CMK (cell line): Measurements from ENCODE around the gene NBPF1.
"Not testable (repeated sequence)": the region's sequence is repeated elsewhere in the genome, so short reads cannot be mapped to it uniquely, and the experiment has no call there.

Source experiments
- DNase-seq: peaks from one replicate; pipeline ENCODE4 v3.0.0-alpha.2; 2010; ENCODE audit warnings: low read depth

Gene NBPF1

DNA sequence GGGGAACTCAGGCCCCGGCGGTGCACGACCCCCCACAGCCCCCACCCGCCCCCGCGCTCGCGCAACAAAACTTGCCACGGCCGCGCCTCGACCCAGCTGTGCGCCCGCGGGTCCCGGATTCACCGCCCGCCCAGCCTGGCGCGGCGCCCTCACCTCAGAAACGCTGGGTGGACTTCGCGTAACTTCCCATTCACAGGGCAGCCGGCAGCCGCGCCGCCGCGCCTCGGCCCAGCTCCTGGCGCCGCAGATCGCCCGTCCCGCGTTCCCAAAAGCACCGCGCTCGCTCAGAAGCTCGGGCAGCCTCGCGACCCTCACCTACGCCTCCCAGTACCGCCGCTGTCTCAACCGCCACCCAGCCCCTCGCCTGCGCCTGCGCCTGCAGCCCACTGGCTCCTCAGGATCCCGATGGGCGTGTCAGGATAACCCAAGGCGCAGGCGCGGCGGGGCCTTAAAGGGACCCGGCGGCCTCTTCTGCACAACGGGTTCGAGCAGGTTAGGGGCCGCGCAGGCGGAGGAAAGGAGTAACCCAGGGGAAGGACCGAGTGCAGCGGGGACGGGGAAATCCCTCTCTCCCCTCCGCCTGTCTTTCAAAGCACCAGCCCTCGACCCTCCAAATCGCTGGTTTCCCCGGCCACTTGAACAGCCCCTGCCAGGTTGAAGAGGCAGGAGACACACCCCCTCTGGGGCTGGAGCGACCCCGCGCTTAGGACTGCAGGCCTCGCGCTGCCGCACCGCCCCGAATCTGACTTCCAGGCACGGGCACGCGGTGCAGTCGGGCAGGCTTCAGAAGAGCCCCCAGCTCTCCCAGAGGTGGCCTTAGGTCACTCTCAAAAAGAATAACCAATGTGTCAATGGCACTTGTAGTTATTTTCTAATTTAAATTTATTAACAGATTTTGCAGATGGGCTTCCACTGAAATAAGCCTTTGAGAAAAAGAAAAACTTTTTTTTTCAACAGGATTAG is at the start of gene NBPF1:
Gene NBPF1 (minus strand): TSS at position 380 of the 963 bp plus-strand sequence.
- peak; percentile 99 for DNase-seq

DNA sequence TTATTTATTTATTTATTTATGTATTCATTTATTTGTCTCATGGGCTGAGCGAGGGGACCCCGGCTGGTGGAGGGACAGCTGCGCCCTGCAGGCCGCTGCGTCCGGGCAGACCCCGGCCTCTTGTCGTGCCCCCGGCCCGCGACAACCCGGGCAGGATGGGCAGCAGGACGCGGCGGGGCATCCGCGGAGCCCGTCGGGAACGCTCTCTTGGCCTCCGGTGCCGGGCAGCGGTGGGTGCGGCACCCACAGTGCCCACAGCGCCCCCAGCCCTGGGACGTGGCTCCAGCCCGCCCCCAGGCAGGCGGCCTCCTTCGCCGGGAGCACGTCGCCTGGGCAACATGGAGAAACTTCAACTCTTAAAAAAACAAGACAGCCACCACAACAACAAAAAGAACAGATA is 44.9 kb upstream of the NBPF1 start:
- not testable (repeated sequence) for DNase-seq

DNA sequence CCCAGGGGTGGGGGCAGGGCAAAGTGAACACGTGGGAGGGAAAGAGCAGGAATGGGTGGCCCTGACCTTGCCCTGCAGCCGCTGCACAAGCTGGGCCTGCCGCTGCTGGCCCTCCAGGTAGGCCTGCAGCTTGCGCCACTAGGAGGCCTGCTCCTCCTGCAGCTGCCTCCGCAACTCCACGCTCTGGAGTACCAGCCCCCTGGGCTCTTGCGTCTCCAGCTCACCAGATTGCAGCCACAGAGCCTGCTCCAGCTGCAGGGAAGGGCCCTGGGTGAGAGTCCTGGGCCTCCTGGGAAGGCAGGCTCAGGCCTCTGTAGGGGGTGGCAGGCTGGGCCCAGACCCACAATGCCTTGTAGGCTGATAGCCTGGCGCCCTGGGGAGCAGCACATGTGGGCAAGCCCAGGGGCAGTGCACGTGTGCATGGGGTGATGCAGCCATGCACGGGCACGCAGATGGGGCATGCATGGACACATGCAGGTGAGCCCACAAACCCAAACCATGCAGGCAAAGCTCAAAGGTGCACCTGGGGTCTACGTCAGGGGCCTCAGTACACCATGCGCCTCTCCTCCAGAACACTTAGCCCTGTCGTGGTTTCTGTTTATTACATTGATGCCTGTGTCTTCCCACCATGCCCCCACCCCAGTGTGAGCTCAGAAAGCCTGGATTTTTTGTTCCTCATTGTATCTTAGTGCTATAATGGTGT is 43.8 kb upstream of the NBPF1 start:
- not testable (repeated sequence) for DNase-seq

DNA sequence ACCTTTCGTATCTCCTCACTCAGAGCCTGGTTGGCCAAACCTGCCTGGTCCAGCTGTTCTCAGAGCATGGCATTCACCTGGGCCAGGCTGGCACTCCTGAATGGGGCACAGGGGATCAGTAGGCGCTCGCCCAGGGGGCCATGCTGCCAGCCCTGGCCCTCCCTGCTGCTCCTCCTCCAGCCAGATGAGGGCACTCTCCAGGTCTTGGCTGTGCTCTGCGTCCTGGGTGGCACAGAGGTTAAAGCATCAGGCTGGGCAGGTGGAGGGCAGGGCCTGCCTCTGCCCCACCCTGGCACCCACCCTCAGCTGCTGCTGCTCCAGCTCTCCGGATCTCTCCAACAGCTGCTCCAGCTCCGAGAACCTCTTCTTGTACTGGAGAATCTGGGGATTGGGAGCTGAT is 43.2 kb upstream of the NBPF1 start:
- not testable (repeated sequence) for DNase-seq

DNA sequence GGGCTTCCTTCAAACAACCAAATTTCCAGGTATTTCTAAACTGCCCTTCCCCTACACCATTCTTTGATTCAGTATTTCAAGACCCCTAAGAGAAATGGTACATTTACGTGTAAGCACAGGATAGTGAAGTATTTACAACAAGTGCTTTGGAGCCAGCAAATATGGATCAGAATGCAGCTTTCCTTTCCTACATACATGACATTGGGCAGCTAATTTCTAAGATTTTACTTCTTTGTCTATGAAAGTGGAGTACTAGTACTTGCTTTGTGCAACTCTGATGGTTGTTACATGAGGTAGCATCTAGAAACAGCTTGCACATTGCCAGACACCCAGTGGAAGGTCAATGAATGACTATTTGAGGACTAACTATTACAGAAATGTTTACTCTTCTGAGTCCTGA is 38.2 kb upstream of the NBPF1 start:
- DNase-seq, result not testable (repeated sequence)

DNA sequence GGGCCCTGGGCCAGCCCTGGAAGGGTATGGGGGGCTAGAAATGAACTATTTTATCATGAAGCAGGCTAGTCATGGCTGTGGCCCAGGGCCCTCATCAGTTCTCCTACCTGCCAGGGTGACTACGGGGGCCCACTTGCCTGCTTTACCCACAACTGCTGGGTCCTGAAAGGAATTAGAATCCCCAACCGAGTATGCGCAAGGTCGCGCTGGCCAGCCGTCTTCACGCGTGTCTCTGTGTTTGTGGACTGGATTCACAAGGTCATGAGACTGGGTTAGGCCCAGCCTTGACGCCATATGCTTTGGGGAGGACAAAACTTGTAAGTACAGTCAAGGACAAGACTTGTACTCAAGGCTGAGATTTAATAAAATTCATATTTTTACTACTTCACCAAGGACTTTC is 36.6 kb upstream of the NBPF1 start:
- not testable (repeated sequence) for DNase-seq

DNA sequence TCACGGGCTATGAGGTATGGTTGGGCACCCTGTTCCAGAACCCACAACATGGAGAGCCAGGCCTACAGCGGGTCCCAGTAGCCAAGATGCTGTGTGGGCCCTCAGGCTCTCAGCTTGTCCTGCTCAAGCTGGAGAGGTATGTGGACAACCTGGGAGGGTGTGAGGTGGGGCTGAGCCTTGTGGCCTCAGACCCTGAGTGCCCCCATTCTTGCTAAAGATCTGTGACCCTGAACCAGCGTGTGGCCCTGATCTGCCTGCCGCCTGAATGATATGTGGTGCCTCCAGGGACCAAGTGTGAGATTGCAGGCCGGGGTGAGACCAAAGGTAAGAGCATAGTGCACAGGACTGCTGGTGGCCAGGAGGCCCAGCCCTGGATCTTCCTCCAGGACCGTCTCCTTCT is 36.0 kb upstream of the NBPF1 start:
- DNase-seq, result not testable (repeated sequence)

DNA sequence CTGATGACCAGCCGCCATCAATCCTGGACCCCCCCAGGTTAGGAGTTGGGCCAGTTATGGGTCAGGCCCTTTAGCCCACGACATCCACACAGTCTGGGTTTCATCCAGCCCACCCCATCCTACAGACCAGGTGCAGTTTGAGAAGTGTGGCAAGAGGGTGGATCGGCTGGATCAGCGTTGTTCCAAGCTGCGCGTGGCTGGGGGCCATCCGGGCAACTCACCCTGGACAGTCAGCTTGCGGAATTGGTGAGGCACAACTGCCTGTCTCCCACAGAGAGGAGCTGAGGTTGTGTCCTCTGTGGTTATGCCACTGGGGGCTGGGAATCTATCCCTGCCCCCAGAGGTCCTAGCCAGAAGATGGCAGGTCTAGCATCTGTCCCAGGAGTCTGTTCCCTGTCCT is 35.4 kb upstream of the NBPF1 start:
- DNase-seq, result not testable (repeated sequence)

DNA sequence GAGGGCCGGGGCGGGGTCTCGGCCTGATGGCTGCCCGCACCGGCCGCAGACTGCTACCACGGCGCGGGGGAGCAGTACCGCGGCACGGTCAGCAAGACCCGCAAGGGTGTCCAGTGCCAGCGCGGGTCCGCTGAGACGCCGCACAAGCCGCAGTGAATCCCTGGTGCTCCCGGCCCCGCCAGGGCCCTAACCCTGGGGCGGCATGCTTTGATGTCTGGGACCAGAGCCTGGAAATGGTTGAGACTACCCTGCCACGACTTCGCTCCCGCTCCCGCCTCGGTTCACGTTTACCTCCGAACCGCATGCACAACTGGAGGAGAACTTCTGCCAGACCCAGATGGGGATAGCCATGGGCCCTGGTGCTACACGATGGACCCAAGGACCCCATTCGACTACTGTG is 34.9 kb upstream of the NBPF1 start:
- not testable (repeated sequence) for DNase-seq

DNA sequence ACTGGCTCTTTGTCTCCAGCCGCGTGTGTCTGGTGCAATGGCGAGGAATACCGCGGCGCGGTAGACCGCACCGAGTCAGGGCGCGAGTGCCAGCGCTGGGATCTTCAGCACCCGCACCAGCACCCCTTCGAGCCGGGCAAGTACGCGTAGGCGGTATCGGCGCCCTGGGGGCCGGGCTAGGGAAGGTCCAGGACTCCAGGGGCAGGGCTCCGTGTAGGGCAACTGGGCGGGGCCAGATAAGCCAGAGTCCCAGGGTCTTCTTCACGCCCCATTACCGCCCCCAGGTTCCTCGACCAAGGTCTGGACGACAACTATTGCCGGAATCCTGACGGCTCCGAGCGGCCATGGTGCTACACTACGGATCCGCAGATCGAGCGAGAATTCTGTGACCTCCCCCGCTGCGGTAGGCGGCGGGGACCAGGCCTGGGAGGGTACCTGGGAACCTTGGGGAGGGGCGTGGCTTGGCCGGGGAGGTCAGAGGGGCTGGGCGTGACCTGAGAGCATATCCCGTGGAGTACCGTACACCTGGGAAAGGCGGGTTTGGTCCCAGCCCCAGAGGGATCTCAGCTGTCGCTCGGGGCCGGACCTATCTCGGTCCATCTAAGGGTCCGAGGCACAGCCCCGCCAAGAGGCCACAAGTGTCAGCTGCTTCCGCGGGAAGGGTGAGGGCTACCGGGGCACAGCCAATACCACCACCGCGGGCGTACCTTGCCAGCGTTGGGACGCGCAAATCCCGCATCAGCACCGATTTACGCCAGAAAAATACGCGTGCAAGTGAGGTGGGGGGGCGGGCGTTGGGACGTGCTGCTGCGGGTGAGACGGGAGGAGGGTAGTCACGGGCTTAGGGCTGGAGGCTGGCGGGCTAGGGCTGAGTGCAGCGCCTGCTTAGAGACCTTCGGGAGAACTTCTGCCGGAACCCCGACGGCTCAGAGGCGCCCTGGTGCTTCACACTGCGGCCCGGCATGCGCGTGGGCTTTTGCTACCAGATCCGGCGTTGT is 34.1 kb upstream of the NBPF1 start:
- DNase-seq, result not testable (repeated sequence)

DNA sequence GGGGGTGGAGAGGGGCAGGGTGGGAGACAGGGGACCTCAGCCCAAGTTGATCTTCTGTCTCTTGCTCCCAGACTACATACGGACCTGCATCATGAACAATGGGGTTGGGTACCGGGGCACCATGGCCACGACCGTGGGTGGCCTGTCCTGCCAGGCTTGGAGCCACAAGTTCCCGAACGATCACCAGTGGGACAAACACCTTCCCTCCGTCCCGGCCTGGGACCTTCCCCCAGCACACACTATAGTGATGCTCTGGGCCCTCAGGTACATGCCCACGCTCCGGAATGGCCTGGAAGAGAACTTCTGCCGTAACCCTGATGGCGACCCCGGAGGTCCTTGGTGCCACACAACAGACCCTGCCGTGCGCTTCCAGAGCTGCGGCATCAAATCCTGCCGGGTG is 33.4 kb upstream of the NBPF1 start:
- DNase-seq, result not testable (repeated sequence)

DNA sequence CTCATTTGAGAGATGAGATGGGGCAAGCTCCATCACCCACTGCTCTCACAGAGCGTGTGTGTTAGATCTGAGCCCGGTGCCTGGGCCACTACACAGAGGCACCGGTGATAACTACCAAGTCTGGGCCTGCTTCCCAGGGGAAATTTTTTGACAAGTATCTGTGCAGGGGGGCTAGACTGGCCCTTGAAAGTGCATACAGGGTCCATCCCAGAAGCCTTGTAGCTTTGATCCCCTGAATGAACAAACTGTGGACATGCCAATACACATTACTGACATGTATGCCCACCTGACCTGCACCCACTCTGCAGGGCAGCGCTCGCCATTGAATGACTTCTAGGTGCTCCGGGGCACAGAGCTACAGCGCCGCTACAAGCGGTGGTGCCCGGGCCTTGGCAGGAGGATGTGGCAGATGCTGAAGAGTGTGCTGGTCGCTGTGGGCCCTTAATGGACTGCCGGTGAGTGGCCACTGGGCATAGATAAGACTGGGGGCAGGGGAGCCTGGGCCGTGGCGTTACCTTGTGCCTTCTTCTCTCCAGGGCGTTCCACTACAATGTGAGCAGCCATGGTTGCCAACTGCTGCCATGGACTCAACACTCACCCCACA is 32.8 kb upstream of the NBPF1 start:
- not testable (repeated sequence) for DNase-seq

DNA sequence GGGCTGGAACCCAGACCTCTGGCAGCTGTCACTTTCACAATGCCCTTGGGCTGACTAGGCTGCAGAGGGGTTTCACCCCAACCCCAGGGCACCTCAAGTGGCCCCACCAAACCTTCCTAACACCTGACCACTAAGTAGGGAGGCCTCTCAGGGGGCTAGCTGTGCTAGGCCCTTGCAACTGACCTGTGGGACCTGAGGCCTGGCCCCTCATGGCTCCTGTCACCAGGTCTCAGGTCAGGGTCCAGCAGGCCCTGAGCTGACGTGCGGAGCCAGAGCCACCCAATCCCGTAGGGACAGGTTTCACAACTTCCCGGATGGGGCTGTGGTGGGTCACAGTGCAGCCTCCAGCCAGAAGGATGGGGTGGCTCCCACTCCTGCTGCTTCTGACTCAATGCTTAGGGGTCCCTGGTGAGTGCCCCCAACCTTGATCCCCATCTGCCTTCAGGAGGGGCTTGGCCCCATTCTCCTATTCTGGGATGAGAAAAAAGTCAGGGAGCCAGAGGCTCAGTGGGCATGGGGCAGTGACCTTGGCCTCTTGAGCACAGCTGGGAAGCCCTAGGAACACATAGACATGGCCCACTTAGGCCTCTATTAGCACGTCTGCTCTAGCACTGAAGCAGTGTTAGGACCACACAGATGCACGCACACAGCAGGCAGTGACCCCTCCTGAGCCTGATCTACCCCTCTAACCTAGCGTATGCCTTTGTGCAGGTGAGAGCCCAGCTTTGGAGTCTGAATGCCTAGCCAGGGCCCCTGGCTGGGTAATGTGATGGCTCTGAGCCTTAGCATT is 32.1 kb upstream of the NBPF1 start:
- not testable (repeated sequence) for DNase-seq

DNA sequence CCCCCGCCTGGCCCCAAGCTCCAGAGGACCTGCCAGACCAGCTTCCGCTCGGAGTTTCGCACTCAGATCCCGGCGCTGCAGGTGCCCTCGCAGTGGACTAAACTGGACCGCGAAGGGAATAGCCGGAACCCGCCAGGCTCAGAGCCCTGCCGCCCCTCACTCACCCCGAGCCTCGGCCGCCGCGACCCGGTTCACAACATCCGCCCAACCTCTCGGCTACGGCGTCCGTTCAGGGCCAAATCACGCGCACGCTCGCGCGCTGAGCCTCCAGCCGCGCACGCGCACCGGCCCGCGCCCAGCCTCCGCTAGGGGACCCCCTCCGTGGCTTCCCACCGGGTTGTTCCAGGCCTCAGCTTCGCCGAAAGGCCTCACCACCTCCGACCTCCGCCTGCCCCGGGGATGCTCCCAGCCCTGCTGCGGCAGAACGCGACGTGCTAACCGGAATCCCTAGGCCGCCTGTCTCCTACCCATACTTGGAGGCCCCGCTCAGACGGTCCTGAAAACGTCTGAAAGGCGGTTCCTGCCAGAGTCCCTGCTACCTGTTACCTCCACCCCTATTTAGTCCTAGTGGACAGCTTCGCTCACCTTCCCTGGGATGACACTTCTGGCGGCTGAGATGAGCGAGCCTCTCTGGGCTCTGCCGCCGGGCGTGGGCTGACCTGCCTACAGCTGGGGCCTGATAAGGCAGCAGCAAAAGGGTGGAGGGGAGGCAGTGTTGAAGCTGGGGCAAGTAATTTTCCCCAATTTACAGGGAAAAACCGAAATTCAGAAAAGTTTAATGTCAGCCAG is 31.3 kb upstream of the NBPF1 start:
- peak; percentile 100 for DNase-seq

DNA sequence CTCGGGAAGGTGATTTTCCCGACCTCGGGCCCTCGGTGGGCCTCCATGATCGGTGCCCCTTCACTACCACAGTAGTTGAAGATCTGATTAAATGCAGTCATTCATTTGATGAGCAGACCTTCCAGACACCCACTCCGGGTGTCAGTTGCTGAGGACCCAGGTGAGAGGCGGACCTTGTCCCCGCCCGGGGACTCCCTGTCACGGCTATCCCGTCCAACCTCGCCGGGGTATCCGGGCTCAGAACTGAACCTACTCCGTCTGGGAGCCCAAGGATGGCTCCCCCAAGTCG is 30.8 kb upstream of the NBPF1 start:
- no peak for DNase-seq

DNA sequence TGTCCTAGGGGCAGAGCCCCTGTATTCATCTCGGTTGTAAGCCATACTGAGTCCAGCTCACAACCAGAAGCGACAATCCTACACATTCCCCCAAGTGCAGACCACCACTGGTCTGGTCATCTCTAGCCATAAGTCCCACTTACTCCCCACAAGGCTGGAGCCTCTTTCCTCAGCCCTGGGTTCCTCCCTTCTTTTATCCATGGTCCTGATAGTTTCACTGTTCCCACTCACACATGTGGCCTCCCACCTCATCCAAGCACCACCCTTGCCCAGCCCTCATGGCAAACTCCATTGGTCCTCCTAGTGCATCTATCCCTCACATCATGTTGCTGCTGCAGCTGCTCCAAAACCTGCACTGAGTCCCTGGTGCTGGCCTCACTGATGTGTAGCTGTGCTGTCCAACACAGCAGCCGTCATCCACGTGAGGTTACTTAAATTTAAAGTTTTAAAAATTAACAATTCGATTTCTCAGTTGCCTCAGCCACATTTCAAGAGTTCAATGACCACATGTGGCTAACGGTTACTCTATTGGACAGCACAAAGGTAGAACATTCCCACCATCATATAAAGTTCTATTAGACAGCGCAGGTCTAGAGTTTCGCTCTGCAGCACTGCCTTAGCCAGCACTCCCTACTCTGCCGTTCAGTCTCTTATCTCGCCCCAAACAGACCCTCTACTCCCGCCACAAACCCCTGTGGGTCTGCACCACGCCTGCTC is 30.3 kb upstream of the NBPF1 start:
- peak; percentile 70 for DNase-seq

DNA sequence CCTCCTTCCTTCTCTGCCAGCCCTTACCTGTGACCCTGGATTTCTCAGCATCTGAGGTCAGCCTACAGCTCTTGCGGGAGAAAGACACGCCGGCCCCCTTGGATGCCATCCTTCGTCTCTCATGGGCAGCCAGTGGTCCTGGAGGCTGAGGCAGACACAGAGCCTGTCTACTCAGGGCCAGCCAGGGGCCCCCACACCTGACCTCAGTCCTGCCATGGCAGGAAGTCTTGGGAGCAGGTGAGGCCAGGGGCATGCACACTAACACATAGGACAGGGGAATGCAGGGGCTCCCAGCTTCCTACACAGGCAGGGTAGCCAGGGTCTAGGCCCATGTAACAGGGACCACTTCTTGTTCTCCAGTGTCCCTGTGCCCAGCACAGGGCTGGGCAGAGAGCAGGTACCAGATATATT is 29.6 kb upstream of the NBPF1 start:
- DNase-seq, result not testable (repeated sequence)

DNA sequence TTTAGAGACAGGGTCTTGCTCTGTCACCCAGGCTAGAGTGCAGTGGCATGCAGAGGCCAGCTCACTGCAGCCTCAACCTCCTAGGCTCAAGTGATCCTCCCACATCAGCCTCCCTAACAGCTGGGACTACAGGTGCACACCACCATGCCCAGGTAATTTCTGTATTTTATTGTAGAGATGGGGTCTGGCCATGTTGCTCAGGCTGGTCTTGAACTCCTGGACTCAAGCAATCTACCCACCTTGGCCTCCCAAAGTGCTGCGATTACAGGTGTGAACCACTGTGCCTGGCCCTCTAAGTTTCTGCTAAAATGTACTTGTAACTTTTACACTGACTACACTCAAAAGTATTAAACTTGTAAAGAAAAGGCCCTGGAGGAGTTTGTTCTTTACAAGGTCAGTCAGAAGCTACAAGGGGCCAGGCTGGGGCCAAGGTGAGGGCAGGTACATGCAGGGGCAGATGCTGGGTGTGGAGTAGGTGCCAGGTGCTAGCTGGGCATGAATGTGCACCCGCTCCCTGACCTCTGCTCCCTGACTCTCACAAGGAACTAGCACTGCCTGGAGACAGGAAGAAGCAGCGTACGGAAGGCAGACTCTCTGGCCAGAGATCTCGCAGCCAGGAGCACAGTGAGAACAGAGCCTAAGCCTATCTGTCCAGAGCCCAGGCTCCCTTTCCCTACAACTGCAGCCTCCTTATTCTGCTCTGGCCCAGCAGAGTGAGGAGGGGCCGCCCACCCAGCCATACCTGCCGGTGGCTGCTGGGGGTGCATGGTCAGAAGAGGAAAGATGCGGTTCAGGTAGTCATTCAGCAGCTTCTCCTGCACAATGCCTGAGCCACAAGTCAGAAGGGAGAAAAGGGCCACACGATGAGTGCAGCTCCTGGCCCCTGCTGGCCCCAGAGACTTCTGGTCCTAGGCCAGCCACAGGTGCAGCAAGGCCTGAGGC is 28.9 kb upstream of the NBPF1 start:
- DNase-seq, result not testable (repeated sequence)
